Measurements from ENCODE around the gene PROSER1.

PROSER1 gene

DNA sequence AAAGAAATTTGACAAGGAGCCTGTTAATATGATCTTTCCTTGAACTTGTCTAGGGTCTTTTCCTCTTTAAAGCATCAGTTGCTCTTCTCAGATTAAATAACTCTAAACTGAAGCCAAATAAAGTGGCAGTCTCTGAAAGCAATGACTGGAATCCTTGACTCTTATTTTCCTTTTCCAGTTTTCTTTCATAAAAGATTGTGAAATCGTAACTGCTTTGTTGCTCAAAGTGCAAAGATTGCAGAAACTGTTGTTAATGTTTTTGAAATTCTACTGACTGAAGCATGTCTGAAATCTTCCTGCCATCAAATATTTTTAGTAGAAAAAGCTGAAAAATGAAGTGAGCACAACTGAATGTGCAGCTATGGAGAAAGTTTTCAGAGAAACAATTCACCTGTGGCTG is 2.3 kb upstream of the PROSER1 start:
- no peak for TF ChIP-seq CTCF (IDR thresholded peaks at IDR 0.05; ENCODE audit: low read depth, low read length, missing control alignments)
- no peak overlapping the region for H3K4me3 ChIP-seq (ENCODE audit: low read depth, low read length)
- in situ Hi-C loops (cut with HindIII; ENCODE audit: low sequenced_read_pairs), result no loop called here
- no peak for DNase-seq (ENCODE audit: low read depth)

- DNase-seq (ENCODE audit: low read depth), result no peak
- in situ Hi-C loops (cut with HindIII; ENCODE audit: low sequenced_read_pairs), result no loop called here
- no peak for TF ChIP-seq CTCF (IDR thresholded peaks at IDR 0.05; ENCODE audit: low read depth, low read length, missing control alignments)
- peak overlapping the region; percentile 98 for H3K4me3 ChIP-seq (ENCODE audit: low read depth, low read length)
Measured at GRCh38 chr13:39039041-39039440, 1.2 kb upstream of the PROSER1 start.

DNA sequence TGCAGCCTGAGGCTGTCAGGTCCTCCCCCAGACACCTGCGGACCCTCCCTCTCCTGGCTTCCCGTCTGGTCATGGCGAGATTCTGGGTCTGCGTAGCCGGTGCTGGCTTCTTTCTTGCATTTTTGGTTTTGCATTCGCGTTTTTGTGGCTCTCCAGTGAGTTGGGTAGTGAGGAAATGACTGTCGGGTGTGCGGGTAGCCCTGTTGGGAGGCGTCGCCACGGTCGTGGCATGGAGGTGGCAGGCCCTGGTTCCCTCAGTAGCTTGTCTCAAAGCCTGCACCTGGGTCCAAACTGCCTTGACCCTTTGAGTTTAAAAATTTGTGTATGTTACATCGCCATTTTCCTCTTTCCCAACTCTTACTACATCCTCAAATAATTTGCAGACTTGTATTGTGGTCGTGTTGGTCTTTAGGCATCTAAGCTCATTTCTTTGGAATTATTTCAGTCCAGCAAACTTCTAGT is 711 bp upstream of the PROSER1 start:
- no peak for DNase-seq (ENCODE audit: low read depth)
- TF ChIP-seq CTCF (IDR thresholded peaks at IDR 0.05; ENCODE audit: low read depth, low read length, missing control alignments), result no peak
- in situ Hi-C loops (cut with HindIII; ENCODE audit: low sequenced_read_pairs), result no loop called here
- H3K4me3 ChIP-seq (ENCODE audit: low read depth, low read length), result peak overlapping the region; percentile 98

DNA sequence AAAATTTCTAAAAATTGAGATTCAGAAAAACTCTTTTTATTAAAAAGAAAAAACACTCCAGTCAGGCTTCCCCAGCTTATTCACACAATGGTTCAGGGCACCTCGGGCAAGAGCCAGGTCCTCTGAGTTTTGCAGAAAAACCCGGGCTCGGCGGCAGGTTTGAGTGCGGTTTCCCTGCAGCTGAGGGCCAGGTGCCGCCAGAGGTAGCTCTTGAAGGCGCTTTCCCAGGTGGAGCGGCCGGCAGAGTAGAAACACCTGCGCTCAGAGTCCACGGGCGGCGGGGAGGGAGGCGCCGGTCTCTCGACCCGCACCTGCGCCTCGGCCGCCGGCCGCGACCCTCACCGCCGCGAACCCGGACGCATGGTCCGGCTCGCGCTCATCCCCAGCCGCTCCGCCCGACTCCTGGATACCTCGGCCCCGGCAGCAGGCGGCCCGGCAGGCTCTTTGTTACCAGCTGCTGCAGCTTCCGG is 444 bp downstream of the PROSER1 start:
- H3K4me3 ChIP-seq (ENCODE audit: low read depth, low read length), result peak overlapping the region; percentile 98
- in situ Hi-C loops (cut with HindIII; ENCODE audit: low sequenced_read_pairs), result no loop called here
- no peak for DNase-seq (ENCODE audit: low read depth)
- no peak for TF ChIP-seq CTCF (IDR thresholded peaks at IDR 0.05; ENCODE audit: low read depth, low read length, missing control alignments)

GRCh38 chr13:39036212-39036611 is 1.7 kb downstream of the PROSER1 start:
- in situ Hi-C loops (cut with HindIII; ENCODE audit: low sequenced_read_pairs), result no loop called here
- no peak for DNase-seq (ENCODE audit: low read depth)
- no peak for TF ChIP-seq CTCF (IDR thresholded peaks at IDR 0.05; ENCODE audit: low read depth, low read length, missing control alignments)
- H3K4me3 ChIP-seq (ENCODE audit: low read depth, low read length), result peak overlapping the region; percentile 98

DNA sequence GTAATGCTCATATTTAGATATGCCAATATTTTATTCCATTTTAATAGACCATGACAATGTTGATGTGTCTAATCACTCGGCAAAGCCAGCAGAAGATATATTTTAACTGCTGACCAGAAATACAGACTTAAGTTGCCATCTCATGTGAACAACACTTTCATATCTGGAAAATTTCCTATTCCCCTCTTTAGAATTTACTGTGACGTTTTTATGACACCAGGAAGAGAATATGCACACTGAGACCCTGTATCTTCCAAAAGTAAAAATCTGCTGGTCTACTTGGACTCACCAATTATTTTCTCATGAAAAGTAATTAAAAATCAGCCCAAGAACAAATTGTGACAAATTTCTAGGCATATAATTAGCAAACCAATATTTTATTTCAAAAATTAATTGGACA is 2.1 kb downstream of the PROSER1 start:
- DNase-seq (ENCODE audit: low read depth), result no peak
- no peak for TF ChIP-seq CTCF (IDR thresholded peaks at IDR 0.05; ENCODE audit: low read depth, low read length, missing control alignments)
- peak overlapping the region; percentile 98 for H3K4me3 ChIP-seq (ENCODE audit: low read depth, low read length)
- in situ Hi-C loops (cut with HindIII; ENCODE audit: low sequenced_read_pairs), result no loop called here

DNA sequence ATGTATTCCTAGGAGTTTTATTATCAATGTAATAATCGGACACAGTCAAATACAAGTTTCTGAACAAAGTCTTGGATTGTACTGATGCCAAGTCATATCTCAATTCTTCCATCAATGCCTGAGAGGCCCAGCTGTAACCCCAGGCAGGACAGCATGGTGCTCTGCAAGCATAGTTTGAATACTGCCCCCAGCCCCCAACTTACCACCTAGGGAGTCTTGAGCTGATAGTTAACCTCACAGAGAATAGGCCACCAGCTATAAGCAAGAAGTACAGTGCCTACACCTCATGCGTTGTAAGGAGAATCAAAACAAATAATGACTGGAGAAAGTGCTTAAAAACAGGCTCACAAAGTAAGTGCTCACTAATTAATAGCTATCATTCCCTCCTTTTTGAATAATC is 2.7 kb downstream of the PROSER1 start:
- TF ChIP-seq CTCF (IDR thresholded peaks at IDR 0.05; ENCODE audit: low read depth, low read length, missing control alignments), result no peak
- DNase-seq (ENCODE audit: low read depth), result no peak
- in situ Hi-C loops (cut with HindIII; ENCODE audit: low sequenced_read_pairs), result no loop called here
- H3K4me3 ChIP-seq (ENCODE audit: low read depth, low read length), result peak overlapping the region; percentile 98

Measured in astrocyte of the cerebellum (primary cell).